PC-9 (cell line): Measurements from ENCODE around the gene PCDHA2.

Experiments used
- EZH2 ChIP-seq: fragments of 200-600 bp; sonication (generic); IDR thresholded peaks from 2 replicates; pipeline ENCODE4 v1.8.0; 2017; ENCODE audit warnings: antibody characterized with exemption, low read depth
- TF ChIP-seq, protein P1 (sequence below): fragments of 200-600 bp; sonication (generic); conservative IDR thresholded peaks from 2 replicates; pipeline ENCODE4 v1.6.1; 2017; ENCODE audit warnings: mixed run types, antibody characterized with exemption, mild to moderate bottlenecking, moderate library complexity

DNA sequence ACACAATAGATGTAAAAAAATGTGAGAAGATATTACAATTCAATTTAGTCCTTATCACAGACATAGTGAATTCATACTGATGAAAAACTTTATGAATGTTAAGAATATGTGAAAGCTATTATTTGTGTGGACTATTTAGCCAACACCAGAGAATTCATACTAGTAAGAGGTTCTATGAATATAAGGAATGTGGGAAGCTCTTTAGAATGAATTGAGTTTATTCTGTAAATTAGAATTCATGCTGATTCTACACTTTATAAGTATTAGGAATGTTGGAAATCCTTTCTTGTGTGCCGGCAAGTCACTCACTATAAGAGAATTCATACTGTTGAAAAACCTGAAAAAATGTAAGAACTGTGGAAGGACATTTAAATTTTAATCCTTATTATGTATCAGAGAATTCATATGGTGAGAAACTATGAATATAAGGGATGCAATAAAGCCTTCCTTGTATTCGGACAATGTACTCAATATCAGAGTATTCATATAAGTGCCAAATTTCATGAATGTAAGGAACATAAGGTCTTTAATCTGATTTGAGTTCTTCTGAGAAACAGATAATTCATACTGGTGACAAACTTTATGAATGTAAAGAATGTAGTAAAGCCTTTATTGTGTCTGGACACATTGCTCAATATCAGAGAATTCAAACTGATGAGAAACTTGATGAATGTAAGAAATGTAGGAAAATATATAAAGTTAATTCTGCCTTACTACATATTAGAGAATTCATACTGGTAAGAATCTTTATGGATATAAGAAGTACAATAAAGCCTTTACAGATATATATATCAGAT is 30.3 kb upstream of the PCDHA2 start:
- no peak for TF ChIP-seq EZH2
- TF ChIP-seq, protein P1, sequence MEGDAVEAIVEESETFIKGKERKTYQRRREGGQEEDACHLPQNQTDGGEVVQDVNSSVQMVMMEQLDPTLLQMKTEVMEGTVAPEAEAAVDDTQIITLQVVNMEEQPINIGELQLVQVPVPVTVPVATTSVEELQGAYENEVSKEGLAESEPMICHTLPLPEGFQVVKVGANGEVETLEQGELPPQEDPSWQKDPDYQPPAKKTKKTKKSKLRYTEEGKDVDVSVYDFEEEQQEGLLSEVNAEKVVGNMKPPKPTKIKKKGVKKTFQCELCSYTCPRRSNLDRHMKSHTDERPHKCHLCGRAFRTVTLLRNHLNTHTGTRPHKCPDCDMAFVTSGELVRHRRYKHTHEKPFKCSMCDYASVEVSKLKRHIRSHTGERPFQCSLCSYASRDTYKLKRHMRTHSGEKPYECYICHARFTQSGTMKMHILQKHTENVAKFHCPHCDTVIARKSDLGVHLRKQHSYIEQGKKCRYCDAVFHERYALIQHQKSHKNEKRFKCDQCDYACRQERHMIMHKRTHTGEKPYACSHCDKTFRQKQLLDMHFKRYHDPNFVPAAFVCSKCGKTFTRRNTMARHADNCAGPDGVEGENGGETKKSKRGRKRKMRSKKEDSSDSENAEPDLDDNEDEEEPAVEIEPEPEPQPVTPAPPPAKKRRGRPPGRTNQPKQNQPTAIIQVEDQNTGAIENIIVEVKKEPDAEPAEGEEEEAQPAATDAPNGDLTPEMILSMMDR, result no peak
